T-helper 1 cell treated with Interleukin-12 subunit alpha and Interleukin-12 subunit beta and Interleukin-4 antibody, amounts not matched to agents 30 ng/mL and 1 ng/mL, for 36 hours (primary cell): ENCODE data around the gene HDHD5. TPM values are rescaled to one million over a fixed set of nuclear protein-coding genes. Genes with fewer than 3 reads are reported as not detected.

Experiments used
- intact Hi-C: fragments of 100-400 bp; cut with micrococcal nuclease; formaldehyde crosslinking; loops from one replicate; pipeline ENCODE4 v1.15.1; 2024
- total RNA-seq: library from RNA; stranded (reverse); gene quantifications from 2 replicates; pipeline ENCODE4 v1.2.3, GENCODE V29; 2022

HDHD5 gene
- total RNA-seq = 31.7 and 34.1 TPM in 2 replicates

DNA sequence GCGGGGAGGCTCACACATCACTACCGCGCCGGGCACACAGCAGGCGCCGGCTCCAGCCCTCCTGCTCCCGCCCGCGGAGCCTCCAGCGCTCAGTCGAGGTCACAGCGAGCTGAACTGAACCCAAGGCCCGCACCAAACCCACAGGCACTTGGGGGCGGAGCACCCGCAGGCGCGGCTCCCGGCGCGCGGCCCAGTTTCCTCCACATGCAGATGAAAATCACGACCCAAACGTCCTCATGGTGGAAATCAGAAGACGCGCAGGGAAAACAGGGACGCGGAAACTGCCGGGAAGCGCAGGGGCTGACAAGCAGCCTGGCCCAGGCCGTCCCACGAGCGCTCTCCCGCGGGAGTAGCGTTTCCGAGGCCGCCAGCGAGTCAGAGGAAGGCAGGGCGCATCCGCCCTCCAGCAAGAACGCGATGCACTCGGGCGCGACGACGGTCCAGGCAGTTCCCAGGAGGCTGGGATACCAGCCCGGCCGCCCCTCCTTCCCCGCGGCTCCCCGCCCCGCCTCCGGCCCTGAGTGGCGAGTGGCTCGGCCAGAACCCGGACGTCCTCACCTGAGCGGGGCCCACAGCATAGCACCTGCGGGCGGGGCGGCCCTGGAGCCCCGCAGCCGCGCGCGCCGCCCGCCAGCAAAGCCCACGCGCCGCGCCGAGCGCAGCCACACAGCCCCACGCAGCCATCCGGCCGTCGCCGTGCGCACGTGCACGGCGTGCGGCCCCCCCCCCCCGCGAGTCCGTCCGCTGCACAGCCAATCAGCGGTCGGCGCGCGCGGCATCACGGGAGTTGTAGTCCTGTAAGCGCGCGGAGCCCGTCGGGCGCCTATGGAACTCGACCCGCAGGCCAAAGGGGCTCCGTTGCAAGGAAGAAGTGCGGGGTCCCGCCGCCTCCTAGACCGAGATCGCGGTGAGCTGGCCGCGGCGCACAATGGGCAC lies at the start of gene HDHD5:
Gene HDHD5, minus strand, starts transcription at position 710 of the 936 bp plus-strand sequence. Its CDS starts 26 bp downstream, at position 684.
- intact Hi-C loops = loop anchor here (1.0 to 2.0 kb wide), 10 partner anchors 12 to 918 kb away; partner anchors contain the start of genes ADA2, ATP6V1E1, BCL2L13 and PEX26

- intact Hi-C loops = no loop called here
Measured at GRCh38 chr22:17205432-17205831, 46.4 kb upstream of the HDHD5 start.

- intact Hi-C loops = no loop called here
Measured at GRCh38 chr22:17201285-17201945, 42.3 kb upstream of the HDHD5 start.

DNA sequence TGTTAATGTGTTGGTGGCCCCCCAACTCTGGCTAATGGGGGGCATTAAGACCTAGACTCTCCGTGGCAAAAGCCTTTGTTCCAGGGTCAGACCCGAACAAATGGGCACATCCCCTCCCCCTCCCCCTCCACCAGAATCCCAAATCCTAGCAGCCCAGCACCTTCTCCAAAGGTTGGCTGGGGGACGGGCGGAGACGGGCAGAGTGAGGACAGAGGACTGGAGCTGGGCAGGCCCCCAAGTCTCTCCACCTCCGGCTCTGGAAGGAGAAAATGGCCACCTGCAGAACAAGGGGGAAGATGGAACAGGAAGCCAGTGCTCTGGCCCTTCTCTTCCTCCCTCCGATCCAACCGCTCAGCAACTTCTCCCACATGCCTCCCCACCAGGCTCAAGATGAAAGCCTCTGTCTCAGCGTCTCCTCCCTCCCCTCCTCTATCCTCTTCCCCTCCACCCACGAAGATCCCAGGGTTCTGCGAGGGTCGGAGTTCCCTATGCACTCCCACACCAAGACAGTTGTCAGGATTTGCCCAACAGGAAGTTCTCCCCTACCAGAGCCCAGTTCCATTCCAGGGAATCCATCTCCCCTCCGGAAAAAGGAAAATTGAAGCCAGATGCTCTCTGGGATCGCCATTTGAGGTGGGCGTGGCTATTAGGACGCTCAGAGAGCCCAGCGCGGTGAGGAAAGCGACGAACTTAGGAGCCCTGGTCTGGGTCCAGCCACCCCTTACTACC lies 40.1 kb upstream of the HDHD5 start:
- intact Hi-C loops = no loop called here

DNA sequence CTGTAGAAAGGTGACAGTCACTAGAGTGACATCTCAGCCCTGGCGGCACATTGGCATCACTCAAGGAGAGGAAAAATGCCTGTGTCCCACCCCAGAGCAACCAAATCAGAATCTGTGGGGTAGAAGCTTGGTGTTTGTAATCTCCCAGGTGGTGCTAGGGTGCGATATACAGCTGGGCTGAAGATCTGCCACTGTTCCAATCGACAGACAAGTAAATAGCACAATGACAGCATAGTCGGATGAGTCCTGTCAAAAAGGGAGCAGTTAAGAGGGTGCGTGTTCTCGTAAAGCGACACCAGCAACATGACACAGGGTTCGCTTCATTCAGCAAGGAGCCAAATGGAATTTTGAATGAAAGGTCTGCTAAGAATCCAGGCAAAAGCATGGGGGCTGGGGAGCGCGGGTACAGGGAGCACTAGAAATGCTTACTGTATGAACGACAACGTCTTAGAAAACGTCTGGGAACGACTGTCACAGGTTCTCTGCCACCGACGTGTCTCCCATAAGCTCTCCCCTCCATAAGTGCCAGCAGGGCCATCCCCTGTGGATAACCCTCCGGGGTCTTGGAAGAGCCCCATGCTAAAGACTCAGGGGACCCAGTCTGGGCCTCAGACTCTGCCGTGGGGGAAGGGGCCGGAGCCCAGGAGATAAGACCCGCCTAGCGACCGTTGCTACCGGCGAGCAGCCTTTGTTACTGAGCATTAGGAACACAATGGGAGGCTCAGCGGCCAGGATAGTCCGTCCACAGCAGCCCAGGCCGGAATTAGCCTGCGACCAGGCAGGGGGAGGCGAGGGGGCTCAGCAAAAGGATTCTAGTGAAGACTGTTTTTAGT lies 39.3 kb upstream of the HDHD5 start:
- intact Hi-C loops = no loop called here

- intact Hi-C loops = no loop called here
Measured at GRCh38 chr22:17194213-17194612, 35.1 kb upstream of the HDHD5 start.

DNA sequence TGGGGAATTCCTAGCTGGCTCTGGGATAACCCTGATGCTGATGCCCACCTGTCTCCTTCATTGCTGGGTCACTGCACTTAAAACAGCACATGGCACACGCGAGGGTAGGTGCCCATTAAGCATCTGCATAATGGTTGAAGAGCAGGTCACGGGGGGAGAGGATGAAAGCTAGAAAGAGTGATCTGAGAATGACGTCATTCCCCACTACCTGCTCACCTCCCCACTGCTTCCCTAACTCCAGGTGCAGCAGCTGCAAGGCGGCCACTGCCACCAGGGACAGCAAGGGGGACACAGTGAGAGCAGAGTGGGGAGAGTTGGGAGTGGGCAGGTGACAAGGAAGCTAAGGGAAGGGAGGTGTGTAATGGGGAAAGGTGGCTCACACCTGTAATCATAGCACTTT lies 33.1 kb upstream of the HDHD5 start:
- intact Hi-C loops = no loop called here

DNA sequence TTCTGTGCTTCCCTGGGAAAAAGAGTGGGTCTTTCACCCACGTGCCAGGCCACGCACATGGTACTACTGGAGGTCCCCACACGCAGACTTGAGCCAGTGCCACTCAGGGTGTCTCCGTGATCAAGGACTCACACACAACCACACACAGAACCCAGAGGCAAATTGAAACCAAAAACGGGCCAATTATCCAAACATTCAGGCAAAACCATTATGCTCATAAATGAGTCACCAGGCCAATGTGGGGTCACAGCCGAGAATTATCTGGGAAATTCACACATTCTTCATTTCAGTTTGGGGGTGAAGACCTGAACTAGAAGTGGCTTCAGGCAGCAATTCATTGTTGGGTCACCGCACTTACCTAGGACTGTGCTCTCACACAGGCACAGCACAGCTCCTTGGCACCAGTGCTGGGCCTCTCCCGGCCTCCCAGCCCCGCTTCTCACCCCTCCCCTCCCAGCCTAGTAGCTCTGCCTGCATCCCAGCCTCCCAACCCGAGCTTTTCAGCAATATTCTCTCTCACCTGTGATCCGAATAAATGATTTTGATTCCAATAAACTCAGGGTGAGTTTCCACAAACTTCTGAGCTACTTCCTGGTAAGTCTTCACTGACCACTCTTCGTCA lies 32.2 kb upstream of the HDHD5 start:
- intact Hi-C loops = no loop called here

- intact Hi-C loops = no loop called here
Measured at GRCh38 chr22:17190702-17191101, 31.6 kb upstream of the HDHD5 start.

DNA sequence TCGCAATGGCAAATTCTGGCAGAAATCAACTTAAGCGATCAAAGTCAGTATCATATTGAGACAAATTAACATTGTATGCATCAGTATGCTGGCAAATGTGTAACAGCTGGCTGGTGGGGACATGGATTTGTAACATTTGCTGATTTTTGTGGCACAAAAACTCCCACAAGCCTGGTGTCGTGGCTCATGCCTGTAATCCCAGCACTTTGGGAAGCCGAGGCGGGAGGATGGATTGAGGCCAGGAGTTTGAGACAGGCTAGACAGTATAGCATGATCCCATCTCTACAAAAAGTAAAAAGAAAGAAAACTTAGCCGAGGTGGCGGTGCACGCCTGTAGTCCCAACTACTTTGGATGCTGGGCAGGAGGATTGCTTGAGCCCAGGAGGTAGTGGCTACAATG lies 17.6 kb upstream of the HDHD5 start:
- intact Hi-C loops = no loop called here

GRCh38 chr22:17172029-17172833 lies 13.2 kb upstream of the HDHD5 start:
- intact Hi-C loops = loop anchor here (5.0 kb wide), 2 partner anchors 110 to 905 kb away; partner anchors contain the start of gene PEX26

DNA sequence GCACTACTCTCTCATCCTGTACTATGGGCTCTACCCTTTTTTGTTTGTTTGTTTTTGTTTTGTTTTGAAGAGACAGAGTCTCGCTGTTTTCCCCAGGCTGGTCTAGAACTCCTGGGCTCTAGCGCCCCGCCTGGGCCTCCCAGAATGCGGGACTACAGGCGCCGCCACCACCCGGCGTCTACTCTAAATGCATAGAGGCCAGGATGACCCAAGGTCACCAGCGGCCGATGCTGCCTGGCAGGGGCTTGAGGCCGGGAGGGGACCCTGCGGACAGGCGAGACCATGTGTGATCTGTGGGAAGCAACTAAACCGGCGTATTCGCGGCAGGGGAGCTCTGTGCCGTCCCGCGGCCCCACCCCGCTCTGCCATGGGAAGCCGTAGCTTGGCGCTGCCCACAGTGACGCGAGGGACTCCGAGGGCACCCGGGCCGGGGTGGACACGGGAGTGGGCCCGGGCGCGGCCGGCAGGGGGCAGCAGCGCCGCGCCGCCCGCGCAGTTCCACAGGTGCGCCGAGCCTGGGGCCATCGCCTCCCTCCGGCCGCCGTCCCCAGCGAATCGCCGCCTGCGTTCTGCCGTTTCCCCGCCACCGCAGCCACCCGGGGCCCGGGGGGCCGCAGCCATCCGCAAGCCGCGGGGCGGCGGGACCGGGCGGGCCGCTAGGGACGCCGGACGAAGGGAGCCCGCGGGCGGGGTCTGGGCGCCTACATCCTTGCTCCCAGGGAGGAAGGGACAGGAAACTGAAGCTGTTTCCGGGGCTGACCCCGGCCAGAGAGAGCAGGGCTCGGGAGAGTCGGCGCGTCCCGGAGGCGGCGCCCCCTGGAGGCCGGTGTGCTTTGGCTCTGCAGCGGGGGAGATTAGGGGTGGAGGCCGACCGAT lies 12.3 kb upstream of the HDHD5 start:
- intact Hi-C loops = loop anchor here (1.0 to 5.0 kb wide), 10 partner anchors 12 to 906 kb away; partner anchors contain the start of genes BCL2L13, HDHD5, IL17RA and PEX26

GRCh38 chr22:17167486-17167885 lies 8.4 kb upstream of the HDHD5 start:
- intact Hi-C loops = no loop called here

GRCh38 chr22:17164392-17165024 lies 5.4 kb upstream of the HDHD5 start:
- intact Hi-C loops = no loop called here

GRCh38 chr22:17162731-17163130 lies 3.7 kb upstream of the HDHD5 start:
- intact Hi-C loops = no loop called here

DNA sequence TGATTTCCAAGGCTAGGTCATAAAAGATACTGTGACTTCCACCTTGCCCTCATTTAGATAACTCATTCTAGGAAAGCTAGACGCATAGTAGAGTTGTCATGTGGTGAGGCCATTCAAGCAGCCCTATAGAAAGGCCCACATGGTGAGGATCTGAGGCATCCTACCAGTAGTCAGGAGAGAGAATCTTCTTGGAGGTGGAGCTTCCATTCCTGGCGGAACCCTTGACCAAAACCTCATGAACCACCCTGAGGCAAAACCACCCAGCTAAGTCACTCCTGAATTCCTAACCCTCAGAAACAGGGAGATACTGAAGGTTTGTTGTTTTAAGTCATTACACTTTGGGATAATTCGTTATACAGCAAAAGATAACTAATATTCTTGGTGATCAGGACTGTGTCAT lies 2.9 kb upstream of the HDHD5 start:
- intact Hi-C loops = no loop called here

- intact Hi-C loops = loop anchor here (1.0 to 2.0 kb wide), 9 partner anchors 12 to 918 kb away; partner anchors contain the start of genes ADA2, ATP6V1E1, BCL2L13 and PEX26
Measured at GRCh38 chr22:17159504-17159951, 451 bp upstream of the HDHD5 start.

DNA sequence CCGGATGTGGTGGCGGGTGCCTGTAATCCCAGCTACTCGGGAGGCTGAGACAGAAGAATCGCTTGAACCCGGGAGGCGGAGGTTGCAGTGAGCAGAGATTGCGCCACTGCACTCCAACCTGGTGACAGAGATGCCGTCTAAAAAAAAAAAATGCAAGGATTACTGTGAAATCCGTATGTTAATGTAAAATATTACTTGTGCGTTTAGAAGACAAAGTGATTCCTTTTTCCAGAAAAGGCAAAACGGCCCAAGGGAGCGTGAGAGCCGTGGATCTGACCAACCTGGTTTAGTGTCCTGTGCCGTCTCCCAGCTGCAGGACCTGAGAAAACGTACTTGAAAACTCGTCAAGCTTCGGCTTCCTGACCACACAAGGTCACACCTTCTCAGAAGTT lies 905 bp downstream of the HDHD5 start:
- intact Hi-C loops = loop anchor here (1.0 to 2.0 kb wide), 2 partner anchors 38 to 619 kb away; no protein-coding TSS in a partner anchor
